SK-MEL-5 (cell line): ENCODE data around the gene KIF18B. TPM values are rescaled to one million over a fixed set of nuclear protein-coding genes. Genes with fewer than 3 reads are reported as not detected.
A peak's percentile ranks its signal among the peaks of the same experiment; 100 is the strongest.

Experiments used
- DNase-seq: peaks from one replicate; pipeline ENCODE4 v3.0.0-alpha.2; 2016; ENCODE audit warnings: low read depth, low spot score
- in situ Hi-C: cut with HindIII; loops from 2 replicates; pipeline ENCODE4 v1.10.0; 2016; ENCODE audit warnings: low sequenced_read_pairs, high pct_unique_total_duplicates, low pct_unique_long_range_greater_than_20kb
- total RNA-seq: library from RNA; depleted of rRNA; stranded (reverse); fragments of >200 nt; shearing (Covaris generic); gene quantifications from 2 replicates; pipeline ENCODE4 v1.2.3, GENCODE V29; 2014

The KIF18B gene
- total RNA-seq, 1 experiment from 2014 or later, result 2.0 TPM

- DNase-seq, result no peak
- in situ Hi-C loops, result no loop called here
Measured at GRCh38 chr17:44926821-44927525, 20.6 kb downstream of the KIF18B start.

- no peak for DNase-seq
- in situ Hi-C loops, result no loop called here
Measured at GRCh38 chr17:44925731-44926697, 21.6 kb downstream of the KIF18B start.

- DNase-seq, result no peak
- in situ Hi-C loops, result no loop called here
Measured at GRCh38 chr17:44924107-44924544, 23.4 kb downstream of the KIF18B start.

- in situ Hi-C loops, result no loop called here
- no peak for DNase-seq
Measured at GRCh38 chr17:44922746-44923470, 24.7 kb downstream of the KIF18B start.

- DNase-seq, result no peak
- in situ Hi-C loops, result no loop called here
Measured at GRCh38 chr17:44922136-44922535, 25.4 kb downstream of the KIF18B start.

- no peak for DNase-seq
- in situ Hi-C loops, result no loop called here
Measured at GRCh38 chr17:44921122-44921882, 26.3 kb downstream of the KIF18B start.

- in situ Hi-C loops, result no loop called here
- DNase-seq, result no peak
Measured at GRCh38 chr17:44920565-44920940, 27.0 kb downstream of the KIF18B start.

- in situ Hi-C loops, result no loop called here
- DNase-seq, result peak; percentile 87
Measured at GRCh38 chr17:44919885-44920564, 27.5 kb downstream of the KIF18B start.

- in situ Hi-C loops, result no loop called here
- DNase-seq, result no peak
Measured at GRCh38 chr17:44919411-44919810, 28.2 kb downstream of the KIF18B start.

- in situ Hi-C loops, result no loop called here
- DNase-seq, result no peak
Measured at GRCh38 chr17:44918006-44918405, 29.6 kb downstream of the KIF18B start.

- DNase-seq, result no peak
- in situ Hi-C loops, result no loop called here
Measured at GRCh38 chr17:44917456-44917855, 30.1 kb downstream of the KIF18B start.

GRCh38 chr17:44916781-44917241 lies 30.8 kb downstream of the KIF18B start:
- in situ Hi-C loops, result no loop called here
- DNase-seq, result peak; percentile 38

- no peak for DNase-seq
- in situ Hi-C loops, result no loop called here
Measured at GRCh38 chr17:44915862-44916780, 31.5 kb downstream of the KIF18B start.

GRCh38 chr17:44915321-44915726 lies 32.2 kb downstream of the KIF18B start, which contains the start of gene GFAP:
Gene GFAP (minus strand): TSS chr17:44915500. CDS start chr17:44915486, 14 bp downstream.
- in situ Hi-C loops, result no loop called here
- no peak for DNase-seq

- in situ Hi-C loops, result no loop called here
- no peak for DNase-seq
Measured at GRCh38 chr17:44914698-44915271, 32.8 kb downstream of the KIF18B start.
